Right atrium auricular region (tissue), 2 donors: ENCODE measurements around the gene IFT74. TPM values are rescaled to one million over a fixed set of nuclear protein-coding genes. Genes with fewer than 3 reads are reported as not detected.

Experiments used
- DNase-seq: peaks from one replicate; pipeline ENCODE4 v3.0.0-alpha.2; 2019; ENCODE audit warnings: low spot score
- H3K27ac ChIP-seq, 2 donors: fragments of 200-600 bp; sonication (generic); 1 replicate in 1 of 2; 2 replicates in 1 of 2; pipeline ENCODE4 v1.5.1; 2016 to 2019
- H3K27me3 ChIP-seq, 2 donors: fragments of 200-600 bp; sonication (generic); one replicate each; pipeline versions ENCODE4 v1.5.1 to v1.6.0; 2017 to 2019
- H3K36me3 ChIP-seq: fragments of 200-600 bp; sonication (generic); one replicate; pipeline ENCODE4 v1.5.1; 2016
- H3K4me1 ChIP-seq, 2 donors: fragments of 200-600 bp; sonication (generic); one replicate each; pipeline versions ENCODE4 v1.5.1 to v1.6.0; 2017 to 2019
- H3K4me3 ChIP-seq, 2 donors: fragments of 200-600 bp; sonication (generic); 1 replicate in 1 of 2; 2 replicates in 1 of 2; pipeline ENCODE4 v1.5.1; 2017 to 2019; ENCODE audit warnings: mild to moderate bottlenecking in 1 of 2, moderate library complexity in 1 of 2
- H3K9me3 ChIP-seq, 2 donors: fragments of 200-600 bp; sonication (generic); one replicate each; pipeline ENCODE4 v1.5.1; 2019
- CTCF ChIP-seq, 2 donors: fragments of 200-600 bp; sonication (generic); IDR thresholded peaks; one replicate each; pipeline ENCODE4 v1.5.1; 2019; ENCODE audit warnings: antibody characterized with exemption in 2 of 2
- total RNA-seq, 2 donors: library from RNA; depleted of rRNA; stranded (reverse); fragments of >200 nt; gene quantifications; one replicate each; pipeline ENCODE4 v1.1.0, GENCODE V29; 2016

Gene IFT74
- total RNA-seq, 2 donors from 2014 or later = 9.0 to 10.6 TPM

DNA sequence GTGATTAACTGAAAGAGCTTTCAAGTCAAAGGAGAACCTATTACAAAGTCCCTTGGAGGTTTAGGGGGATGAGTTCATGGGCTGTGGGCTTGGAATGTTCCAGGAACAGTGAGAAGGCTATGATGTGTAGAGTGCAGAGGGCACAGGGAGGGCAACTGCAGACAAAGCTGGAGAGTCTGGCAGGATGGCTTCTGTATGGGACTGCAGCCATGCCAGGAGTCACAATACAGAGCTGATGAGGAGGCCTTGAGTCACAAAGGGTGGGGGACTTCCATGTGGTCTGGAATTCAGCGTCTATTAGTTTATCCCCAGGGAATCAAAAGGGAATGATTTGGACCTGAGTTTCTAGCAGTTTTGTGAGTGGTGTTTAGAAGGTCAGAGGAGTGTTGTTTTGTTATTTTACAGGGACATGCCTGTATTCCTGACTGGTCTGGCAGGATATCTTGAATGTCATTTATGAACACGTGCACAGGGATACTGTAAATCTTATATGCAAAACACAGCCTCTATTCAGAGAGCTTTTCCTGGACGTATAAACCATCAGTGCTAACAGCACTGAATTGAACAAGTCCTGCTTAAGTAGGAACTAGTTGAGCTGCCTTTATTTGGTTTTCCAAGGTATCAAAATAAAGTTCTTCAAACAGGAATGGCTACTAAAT lies 138.6 kb downstream of the IFT74 start:
- no peak for DNase-seq
- peak overlapping the region in 1 of 2 donors; percentile 23 for H3K27ac ChIP-seq
- TF ChIP-seq CTCF (IDR thresholded peaks at IDR 0.05) = no peak

DNA sequence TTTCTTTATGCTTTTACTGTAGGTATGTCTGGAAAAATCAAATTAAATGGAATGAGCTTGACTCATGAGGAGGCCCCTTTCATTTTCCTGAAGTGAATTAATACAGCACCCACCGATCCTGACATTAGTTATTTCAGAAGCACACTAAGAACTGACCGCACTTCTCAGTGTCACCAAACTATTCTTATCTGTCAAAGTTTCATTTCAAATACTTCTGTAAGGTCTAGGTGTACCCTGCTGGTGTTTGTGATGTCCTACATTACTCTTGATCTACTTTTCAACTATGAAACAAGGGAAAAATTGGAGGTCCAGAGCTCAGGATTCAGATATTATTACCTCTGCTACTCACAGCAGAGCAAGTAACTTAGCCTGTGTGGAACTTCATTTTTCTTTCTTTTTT lies 151.0 kb downstream of the IFT74 start:
- no peak for TF ChIP-seq CTCF (IDR thresholded peaks at IDR 0.05)
- H3K36me3 ChIP-seq = no peaks in the 10 kb centered on the region
- no peaks in the 10 kb centered on the region for H3K27me3 ChIP-seq
- H3K4me3 ChIP-seq = no peak overlapping the region
- DNase-seq = no peak
- no peak overlapping the region for H3K27ac ChIP-seq
- no peaks in the 10 kb centered on the region for H3K9me3 ChIP-seq
- H3K4me1 ChIP-seq = no peaks in the 10 kb centered on the region

More for the DNA sequence above, 138.6 kb downstream of the IFT74 start:
- H3K9me3 ChIP-seq = no peaks in the 10 kb centered on the region
- peaks cover 0 to 3% of the 10 kb centered on the region in 2 donors for H3K4me1 ChIP-seq
- no peaks in the 10 kb centered on the region for H3K36me3 ChIP-seq
- no peaks in the 10 kb centered on the region for H3K27me3 ChIP-seq
- H3K4me3 ChIP-seq = no peak overlapping the region

DNA sequence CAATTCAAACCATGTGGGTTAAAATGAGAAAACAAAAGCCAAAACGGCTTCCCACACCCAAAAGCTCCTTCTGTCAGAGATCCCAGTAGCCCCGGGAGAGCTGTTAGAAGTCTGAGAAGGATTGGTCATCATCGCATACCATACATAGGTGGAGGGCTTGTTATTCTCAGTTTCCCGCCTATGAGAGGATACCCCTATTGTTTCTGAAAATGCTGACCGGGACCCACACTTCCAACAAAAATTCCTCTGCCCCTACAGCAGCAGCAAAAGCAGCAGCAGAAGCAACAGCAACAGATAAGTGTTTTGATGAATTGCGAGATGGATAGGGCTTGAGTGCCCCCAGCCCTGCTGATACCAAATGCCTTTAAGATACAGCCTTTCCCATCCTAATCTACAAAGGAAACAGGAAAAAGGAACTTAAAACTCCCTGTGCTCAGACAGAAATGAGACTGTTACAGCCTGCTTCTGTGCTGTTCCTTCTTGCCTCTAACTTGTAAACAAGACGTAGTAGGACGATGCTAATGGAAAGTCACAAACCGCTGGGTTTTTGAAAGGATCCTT lies 152.8 kb downstream of the IFT74 start, which contains the start of gene TEK:
TSS of gene TEK (plus strand) at position 245 of the 561 bp plus-strand sequence. CDS start 366 bp downstream, outside the sequence.
- H3K36me3 ChIP-seq = no peaks in the 10 kb centered on the region
- peak within 1 kb of the TSS; percentile 27 to 41 for H3K4me3 ChIP-seq
- H3K4me1 ChIP-seq = no peaks in the 10 kb centered on the region
- no peaks in the 10 kb centered on the region for H3K9me3 ChIP-seq
- peak within 1 kb of the TSS; percentile 45 to 63 for H3K27ac ChIP-seq
- H3K27me3 ChIP-seq = no peaks in the 10 kb centered on the region
- no peak for DNase-seq
- no peak for TF ChIP-seq CTCF (IDR thresholded peaks at IDR 0.05)

GRCh38 chr9:27109621-27110020 lies 153.4 kb downstream of the IFT74 start:
- H3K4me3 ChIP-seq = peak overlapping the region; percentile 27 to 41
- DNase-seq = no peak
- no peaks in the 10 kb centered on the region for H3K9me3 ChIP-seq
- no peaks in the 10 kb centered on the region for H3K27me3 ChIP-seq
- peak overlapping the region; percentile 45 to 63 for H3K27ac ChIP-seq
- H3K36me3 ChIP-seq = no peaks in the 10 kb centered on the region
- H3K4me1 ChIP-seq = no peaks in the 10 kb centered on the region
- TF ChIP-seq CTCF (IDR thresholded peaks at IDR 0.05) = no peak

DNA sequence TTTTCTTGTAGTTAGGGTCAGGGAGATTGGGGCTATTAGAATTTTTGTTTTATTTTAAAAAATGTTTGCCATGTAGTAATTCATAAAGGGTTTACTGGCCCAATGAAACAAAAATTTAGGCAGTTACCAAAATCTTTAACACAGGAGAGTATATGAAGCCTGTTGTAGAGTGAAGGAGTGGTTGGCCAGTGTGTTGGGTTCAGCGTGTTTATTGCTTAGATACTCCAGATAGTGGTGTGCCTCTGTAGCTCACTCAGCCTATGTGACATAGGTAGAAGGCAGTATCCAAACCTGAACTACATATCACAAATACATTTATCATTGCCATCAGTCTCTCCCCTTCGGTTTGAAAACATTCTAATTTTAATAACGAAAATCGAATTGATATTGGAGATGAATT lies 154.0 kb downstream of the IFT74 start:
- peak overlapping the region; percentile 27 to 41 for H3K4me3 ChIP-seq

More for the DNA sequence above, 154.0 kb downstream of the IFT74 start:
- DNase-seq = no peak
- Histone ChIP-seq H3K4me1 (no peaks in the 10 kb centered on the region), H3K9me3 (no peaks in the 10 kb centered on the region), H3K27me3 (no peaks in the 10 kb centered on the region), H3K36me3 (no peaks in the 10 kb centered on the region), H3K27ac (peak overlapping the region in 1 of 2 donors; percentile 63)
- no peak for TF ChIP-seq CTCF (IDR thresholded peaks at IDR 0.05)
